ENCODE results near the gene MYZAP.

DNA sequence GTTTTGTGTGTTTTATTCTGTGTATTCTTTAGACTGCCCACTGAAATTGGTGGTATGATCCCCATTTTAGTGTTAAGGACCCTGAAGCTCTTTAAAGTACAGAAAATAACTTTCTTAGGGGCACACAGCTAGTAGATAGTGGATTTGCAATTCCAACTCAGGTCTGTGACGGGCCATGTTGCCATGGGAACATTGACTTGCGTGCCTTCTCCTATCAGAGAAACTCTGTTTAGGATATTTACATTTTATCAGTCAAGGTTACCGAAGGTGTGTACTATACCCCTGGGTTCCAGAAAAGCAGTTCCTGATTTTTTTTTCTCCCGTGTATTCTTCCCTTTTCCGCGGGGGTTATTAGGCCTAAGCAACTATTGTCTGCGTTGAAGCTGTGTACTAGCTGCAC is 19.4 kb downstream of the MYZAP start:
- TF ChIP-seq POLR2A (IDR thresholded peaks at IDR 0.05; ENCODE audit: low read length) (no peak), RCOR1 (IDR thresholded peaks at IDR 0.05; ENCODE audit: low read depth, low read length) (no peak), CHD2 (IDR thresholded peaks at IDR 0.05; ENCODE audit: low read length, partially characterized antibody) (no peak), EP300 (IDR thresholded peaks at IDR 0.05) (no peak), HEYL (CRISPR knock-in tag; IDR thresholded peaks at IDR 0.05) (no peak), KDM1A (IDR thresholded peaks at IDR 0.05; ENCODE audit: low read depth) (no peak), NPAS2 (CRISPR knock-in tag; IDR thresholded peaks at IDR 0.05; ENCODE audit: borderline replicate concordance) (no peak), JUN (IDR thresholded peaks at IDR 0.05) (no peak), MAZ (IDR thresholded peaks at IDR 0.05; ENCODE audit: borderline replicate concordance, low read depth, low read length) (no peak), ZFP36 (IDR thresholded peaks at IDR 0.05; ENCODE audit: borderline replicate concordance, partially characterized antibody) (no peak)
- TF ChIP-seq, protein P1, sequence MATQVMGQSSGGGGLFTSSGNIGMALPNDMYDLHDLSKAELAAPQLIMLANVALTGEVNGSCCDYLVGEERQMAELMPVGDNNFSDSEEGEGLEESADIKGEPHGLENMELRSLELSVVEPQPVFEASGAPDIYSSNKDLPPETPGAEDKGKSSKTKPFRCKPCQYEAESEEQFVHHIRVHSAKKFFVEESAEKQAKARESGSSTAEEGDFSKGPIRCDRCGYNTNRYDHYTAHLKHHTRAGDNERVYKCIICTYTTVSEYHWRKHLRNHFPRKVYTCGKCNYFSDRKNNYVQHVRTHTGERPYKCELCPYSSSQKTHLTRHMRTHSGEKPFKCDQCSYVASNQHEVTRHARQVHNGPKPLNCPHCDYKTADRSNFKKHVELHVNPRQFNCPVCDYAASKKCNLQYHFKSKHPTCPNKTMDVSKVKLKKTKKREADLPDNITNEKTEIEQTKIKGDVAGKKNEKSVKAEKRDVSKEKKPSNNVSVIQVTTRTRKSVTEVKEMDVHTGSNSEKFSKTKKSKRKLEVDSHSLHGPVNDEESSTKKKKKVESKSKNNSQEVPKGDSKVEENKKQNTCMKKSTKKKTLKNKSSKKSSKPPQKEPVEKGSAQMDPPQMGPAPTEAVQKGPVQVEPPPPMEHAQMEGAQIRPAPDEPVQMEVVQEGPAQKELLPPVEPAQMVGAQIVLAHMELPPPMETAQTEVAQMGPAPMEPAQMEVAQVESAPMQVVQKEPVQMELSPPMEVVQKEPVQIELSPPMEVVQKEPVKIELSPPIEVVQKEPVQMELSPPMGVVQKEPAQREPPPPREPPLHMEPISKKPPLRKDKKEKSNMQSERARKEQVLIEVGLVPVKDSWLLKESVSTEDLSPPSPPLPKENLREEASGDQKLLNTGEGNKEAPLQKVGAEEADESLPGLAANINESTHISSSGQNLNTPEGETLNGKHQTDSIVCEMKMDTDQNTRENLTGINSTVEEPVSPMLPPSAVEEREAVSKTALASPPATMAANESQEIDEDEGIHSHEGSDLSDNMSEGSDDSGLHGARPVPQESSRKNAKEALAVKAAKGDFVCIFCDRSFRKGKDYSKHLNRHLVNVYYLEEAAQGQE (IDR thresholded peaks at IDR 0.05) = no peak
- TF ChIP-seq, protein P2, sequence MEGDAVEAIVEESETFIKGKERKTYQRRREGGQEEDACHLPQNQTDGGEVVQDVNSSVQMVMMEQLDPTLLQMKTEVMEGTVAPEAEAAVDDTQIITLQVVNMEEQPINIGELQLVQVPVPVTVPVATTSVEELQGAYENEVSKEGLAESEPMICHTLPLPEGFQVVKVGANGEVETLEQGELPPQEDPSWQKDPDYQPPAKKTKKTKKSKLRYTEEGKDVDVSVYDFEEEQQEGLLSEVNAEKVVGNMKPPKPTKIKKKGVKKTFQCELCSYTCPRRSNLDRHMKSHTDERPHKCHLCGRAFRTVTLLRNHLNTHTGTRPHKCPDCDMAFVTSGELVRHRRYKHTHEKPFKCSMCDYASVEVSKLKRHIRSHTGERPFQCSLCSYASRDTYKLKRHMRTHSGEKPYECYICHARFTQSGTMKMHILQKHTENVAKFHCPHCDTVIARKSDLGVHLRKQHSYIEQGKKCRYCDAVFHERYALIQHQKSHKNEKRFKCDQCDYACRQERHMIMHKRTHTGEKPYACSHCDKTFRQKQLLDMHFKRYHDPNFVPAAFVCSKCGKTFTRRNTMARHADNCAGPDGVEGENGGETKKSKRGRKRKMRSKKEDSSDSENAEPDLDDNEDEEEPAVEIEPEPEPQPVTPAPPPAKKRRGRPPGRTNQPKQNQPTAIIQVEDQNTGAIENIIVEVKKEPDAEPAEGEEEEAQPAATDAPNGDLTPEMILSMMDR (IDR thresholded peaks at IDR 0.05) = no peak
- TF ChIP-seq, protein P3, sequence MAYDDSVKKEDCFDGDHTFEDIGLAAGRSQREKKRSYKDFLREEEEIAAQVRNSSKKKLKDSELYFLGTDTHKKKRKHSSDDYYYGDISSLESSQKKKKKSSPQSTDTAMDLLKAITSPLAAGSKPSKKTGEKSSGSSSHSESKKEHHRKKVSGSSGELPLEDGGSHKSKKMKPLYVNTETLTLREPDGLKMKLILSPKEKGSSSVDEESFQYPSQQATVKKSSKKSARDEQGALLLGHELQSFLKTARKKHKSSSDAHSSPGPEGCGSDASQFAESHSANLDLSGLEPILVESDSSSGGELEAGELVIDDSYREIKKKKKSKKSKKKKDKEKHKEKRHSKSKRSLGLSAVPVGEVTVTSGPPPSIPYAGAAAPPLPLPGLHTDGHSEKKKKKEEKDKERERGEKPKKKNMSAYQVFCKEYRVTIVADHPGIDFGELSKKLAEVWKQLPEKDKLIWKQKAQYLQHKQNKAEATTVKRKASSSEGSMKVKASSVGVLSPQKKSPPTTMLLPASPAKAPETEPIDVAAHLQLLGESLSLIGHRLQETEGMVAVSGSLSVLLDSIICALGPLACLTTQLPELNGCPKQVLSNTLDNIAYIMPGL (CRISPR knock-in tag; IDR thresholded peaks at IDR 0.05; ENCODE audit: borderline replicate concordance) = no peak
